ENCODE results near the gene UGT3A1.

Gene UGT3A1

GRCh38 chr5:35904443-35905132 lies 86.6 kb downstream of the UGT3A1 start:
- DNase-seq (ENCODE audit: low spot score): peak; percentile 35

GRCh38 chr5:35903631-35904203 lies 87.5 kb downstream of the UGT3A1 start:
- no peak for DNase-seq (ENCODE audit: low spot score)

- DNase-seq (ENCODE audit: low spot score): peak; percentile 62
Observed at GRCh38 chr5:35902046-35902672, 89.0 kb downstream of the UGT3A1 start.
